ENCODE data around the gene DLX6.
"Not testable (repeated sequence)": the region's sequence is repeated elsewhere in the genome, so short reads cannot be mapped to it uniquely, and the experiment has no call there.

The DLX6 gene

GRCh38 chr7:97025983-97026714 lies 20.8 kb downstream of the DLX6 start:
- Histone ChIP-seq H3K27me3 (replicated peaks; ENCODE audit: control insufficient read depth, insufficient read depth, low read length) (peaks cover 3% of the 10 kb centered on the region), H3K4me3 (replicated peaks; ENCODE audit: low read depth, low read length) (no peak overlapping the region), H3K36me3 (ENCODE audit: control insufficient read depth, insufficient read depth, low read length) (no peaks in the 10 kb centered on the region)
- TF ChIP-seq, protein P1, sequence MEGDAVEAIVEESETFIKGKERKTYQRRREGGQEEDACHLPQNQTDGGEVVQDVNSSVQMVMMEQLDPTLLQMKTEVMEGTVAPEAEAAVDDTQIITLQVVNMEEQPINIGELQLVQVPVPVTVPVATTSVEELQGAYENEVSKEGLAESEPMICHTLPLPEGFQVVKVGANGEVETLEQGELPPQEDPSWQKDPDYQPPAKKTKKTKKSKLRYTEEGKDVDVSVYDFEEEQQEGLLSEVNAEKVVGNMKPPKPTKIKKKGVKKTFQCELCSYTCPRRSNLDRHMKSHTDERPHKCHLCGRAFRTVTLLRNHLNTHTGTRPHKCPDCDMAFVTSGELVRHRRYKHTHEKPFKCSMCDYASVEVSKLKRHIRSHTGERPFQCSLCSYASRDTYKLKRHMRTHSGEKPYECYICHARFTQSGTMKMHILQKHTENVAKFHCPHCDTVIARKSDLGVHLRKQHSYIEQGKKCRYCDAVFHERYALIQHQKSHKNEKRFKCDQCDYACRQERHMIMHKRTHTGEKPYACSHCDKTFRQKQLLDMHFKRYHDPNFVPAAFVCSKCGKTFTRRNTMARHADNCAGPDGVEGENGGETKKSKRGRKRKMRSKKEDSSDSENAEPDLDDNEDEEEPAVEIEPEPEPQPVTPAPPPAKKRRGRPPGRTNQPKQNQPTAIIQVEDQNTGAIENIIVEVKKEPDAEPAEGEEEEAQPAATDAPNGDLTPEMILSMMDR (IDR thresholded peaks at IDR 0.05; ENCODE audit: insufficient read depth, low read length, poor library complexity, severe bottlenecking): no peak
- no peak for DNase-seq (ENCODE audit: extremely low read depth, insufficient read length)

GRCh38 chr7:97026715-97027426 lies 21.5 kb downstream of the DLX6 start:
- peaks cover 3% of the 10 kb centered on the region for H3K27me3 ChIP-seq (replicated peaks; ENCODE audit: control insufficient read depth, insufficient read depth, low read length)
- no peak overlapping the region for H3K4me3 ChIP-seq (replicated peaks; ENCODE audit: low read depth, low read length)
- TF ChIP-seq, protein P1 (IDR thresholded peaks at IDR 0.05; ENCODE audit: insufficient read depth, low read length, poor library complexity, severe bottlenecking): no peak
- H3K36me3 ChIP-seq (ENCODE audit: control insufficient read depth, insufficient read depth, low read length): no peaks in the 10 kb centered on the region
- no peak for DNase-seq (ENCODE audit: extremely low read depth, insufficient read length)

GRCh38 chr7:97027427-97028234 lies 22.3 kb downstream of the DLX6 start:
- H3K27me3 ChIP-seq (replicated peaks; ENCODE audit: control insufficient read depth, insufficient read depth, low read length): peaks cover 3% of the 10 kb centered on the region
- TF ChIP-seq, protein P1 (IDR thresholded peaks at IDR 0.05; ENCODE audit: insufficient read depth, low read length, poor library complexity, severe bottlenecking): peak; percentile 89
- no peaks in the 10 kb centered on the region for H3K36me3 ChIP-seq (ENCODE audit: control insufficient read depth, insufficient read depth, low read length)
- no peak for DNase-seq (ENCODE audit: extremely low read depth, insufficient read length)
- peak overlapping the region; percentile 25; the same call in 1 of the 2 replicates for H3K4me3 ChIP-seq (replicated peaks; ENCODE audit: low read depth, low read length)

DNA sequence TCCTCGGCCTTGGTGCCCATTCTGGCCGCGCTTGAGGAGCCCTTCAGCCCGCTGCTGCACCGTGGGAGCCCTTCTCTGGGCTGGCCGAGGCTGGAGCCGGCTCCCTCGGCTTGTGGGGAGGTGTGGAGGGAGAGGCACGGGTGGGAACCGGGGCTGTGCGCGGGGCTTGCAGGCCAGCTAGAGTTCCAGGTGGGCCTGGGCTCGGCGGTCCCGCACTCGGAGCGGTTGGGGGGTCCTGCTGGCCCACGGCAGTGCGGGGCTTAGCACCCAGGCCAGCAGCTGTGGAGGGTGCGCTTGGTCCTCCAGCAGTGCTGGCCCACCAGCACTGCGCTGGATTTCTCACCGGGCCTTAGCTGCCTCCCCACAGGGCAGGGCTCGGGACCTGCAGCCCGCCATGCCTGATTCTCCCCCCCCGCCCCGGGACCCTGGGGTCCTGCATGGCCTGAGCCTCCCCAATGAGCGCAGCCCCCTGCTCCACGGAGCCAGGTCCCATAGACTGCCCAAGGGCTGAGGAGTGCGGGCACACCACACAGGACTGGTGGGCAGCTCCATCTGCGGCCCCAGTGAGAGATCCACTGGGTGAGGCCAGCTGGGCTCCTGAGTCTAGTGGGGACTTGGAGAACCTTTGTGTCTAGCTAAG lies 29.0 kb downstream of the DLX6 start:
- not testable (repeated sequence) for H3K27me3 ChIP-seq (replicated peaks; ENCODE audit: control insufficient read depth, insufficient read depth, low read length); DNase-seq (ENCODE audit: extremely low read depth, insufficient read length); H3K4me3 ChIP-seq (replicated peaks; ENCODE audit: low read depth, low read length); H3K36me3 ChIP-seq (ENCODE audit: control insufficient read depth, insufficient read depth, low read length)

DNA sequence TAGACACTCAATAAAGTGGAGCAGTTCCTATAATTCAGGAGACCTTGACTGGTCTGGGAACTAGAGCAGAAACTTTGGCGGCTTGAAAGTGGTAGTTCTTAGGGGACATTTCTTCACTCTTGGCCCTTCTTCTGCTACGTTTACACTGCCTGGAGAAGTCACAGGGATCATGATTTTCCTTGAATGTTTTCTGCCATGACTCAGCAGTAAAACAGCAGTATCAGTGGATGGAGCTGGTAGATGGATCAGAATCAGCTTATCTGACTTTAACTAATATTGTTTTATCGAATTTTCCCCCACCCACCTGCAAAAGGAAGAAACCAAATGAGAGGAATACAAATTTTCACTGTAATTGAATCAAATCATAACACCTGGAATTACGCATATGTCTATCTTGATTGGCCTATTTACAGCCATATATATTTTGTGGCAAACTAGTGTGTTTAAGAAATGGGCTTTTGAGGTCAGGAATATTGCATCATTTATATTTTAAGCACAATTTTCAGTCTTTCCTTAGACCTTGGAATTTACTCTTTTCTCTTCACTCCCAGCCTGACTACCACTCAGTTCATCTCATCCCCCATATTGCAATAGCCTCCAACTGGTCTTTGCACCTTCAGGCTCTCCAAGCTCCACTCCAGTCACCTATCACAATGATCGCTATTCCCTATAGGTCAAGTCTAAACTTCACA lies 34.2 kb downstream of the DLX6 start:
- Histone ChIP-seq H3K27me3 (replicated peaks; ENCODE audit: control insufficient read depth, insufficient read depth, low read length) (no peaks in the 10 kb centered on the region; the same call in 1 of the 2 replicates), H3K4me3 (replicated peaks; ENCODE audit: low read depth, low read length) (no peak overlapping the region), H3K36me3 (ENCODE audit: control insufficient read depth, insufficient read depth, low read length) (no peaks in the 10 kb centered on the region)
- TF ChIP-seq, protein P1 (IDR thresholded peaks at IDR 0.05; ENCODE audit: insufficient read depth, low read length, poor library complexity, severe bottlenecking): no peak
- DNase-seq (ENCODE audit: extremely low read depth, insufficient read length): no peak
